ENCODE results near the gene LCE3E.

Gene LCE3E

DNA sequence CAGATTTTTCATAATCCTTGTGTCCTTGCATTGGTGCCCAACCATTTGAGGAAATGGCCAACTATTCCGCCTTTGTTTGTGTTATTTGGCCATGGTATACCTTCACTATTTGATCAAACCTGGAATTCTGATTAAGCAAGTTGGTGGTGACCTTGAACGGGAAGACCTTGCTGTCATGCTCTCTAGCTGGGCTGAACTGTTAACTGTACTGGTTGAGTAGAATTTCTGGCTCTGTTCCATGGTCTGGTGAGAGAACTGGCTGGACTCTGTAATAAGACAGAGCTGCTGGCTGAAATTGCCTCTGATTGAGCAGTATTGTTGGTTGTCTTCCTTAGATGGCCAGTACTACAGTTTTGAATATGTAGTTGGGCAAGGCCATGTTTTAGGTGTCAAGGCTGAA, 30.4 kb upstream of the LCE3E start:
- H3K4me3 ChIP-seq (replicated peaks; ENCODE audit: insufficient read depth, low read length), result no peak overlapping the region
- no peak overlapping the region for H3K27ac ChIP-seq (replicated peaks)
- DNase-seq (ENCODE audit: low read depth in 1 of 2, low spot score in 1 of 2), result no peak
- no peak for TF ChIP-seq POLR2AphosphoS5 (IDR thresholded peaks at IDR 0.05; ENCODE audit: low read depth)
- no peak for TF ChIP-seq CTCF (IDR thresholded peaks at IDR 0.05; ENCODE audit: insufficient read depth, low read length)
- TF ChIP-seq GABPA (IDR thresholded peaks at IDR 0.05; ENCODE audit: low read depth), result no peak
- no peak for TF ChIP-seq SPI1 (IDR thresholded peaks at IDR 0.05; ENCODE audit: borderline replicate concordance, low read depth)
- TF ChIP-seq, protein P1, sequence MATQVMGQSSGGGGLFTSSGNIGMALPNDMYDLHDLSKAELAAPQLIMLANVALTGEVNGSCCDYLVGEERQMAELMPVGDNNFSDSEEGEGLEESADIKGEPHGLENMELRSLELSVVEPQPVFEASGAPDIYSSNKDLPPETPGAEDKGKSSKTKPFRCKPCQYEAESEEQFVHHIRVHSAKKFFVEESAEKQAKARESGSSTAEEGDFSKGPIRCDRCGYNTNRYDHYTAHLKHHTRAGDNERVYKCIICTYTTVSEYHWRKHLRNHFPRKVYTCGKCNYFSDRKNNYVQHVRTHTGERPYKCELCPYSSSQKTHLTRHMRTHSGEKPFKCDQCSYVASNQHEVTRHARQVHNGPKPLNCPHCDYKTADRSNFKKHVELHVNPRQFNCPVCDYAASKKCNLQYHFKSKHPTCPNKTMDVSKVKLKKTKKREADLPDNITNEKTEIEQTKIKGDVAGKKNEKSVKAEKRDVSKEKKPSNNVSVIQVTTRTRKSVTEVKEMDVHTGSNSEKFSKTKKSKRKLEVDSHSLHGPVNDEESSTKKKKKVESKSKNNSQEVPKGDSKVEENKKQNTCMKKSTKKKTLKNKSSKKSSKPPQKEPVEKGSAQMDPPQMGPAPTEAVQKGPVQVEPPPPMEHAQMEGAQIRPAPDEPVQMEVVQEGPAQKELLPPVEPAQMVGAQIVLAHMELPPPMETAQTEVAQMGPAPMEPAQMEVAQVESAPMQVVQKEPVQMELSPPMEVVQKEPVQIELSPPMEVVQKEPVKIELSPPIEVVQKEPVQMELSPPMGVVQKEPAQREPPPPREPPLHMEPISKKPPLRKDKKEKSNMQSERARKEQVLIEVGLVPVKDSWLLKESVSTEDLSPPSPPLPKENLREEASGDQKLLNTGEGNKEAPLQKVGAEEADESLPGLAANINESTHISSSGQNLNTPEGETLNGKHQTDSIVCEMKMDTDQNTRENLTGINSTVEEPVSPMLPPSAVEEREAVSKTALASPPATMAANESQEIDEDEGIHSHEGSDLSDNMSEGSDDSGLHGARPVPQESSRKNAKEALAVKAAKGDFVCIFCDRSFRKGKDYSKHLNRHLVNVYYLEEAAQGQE (IDR thresholded peaks at IDR 0.05; ENCODE audit: insufficient replicate concordance, low read depth), result no peak
- no peaks in the 10 kb centered on the region for H3K27me3 ChIP-seq (ENCODE audit: insufficient read depth, poor library complexity, severe bottlenecking)

DNA sequence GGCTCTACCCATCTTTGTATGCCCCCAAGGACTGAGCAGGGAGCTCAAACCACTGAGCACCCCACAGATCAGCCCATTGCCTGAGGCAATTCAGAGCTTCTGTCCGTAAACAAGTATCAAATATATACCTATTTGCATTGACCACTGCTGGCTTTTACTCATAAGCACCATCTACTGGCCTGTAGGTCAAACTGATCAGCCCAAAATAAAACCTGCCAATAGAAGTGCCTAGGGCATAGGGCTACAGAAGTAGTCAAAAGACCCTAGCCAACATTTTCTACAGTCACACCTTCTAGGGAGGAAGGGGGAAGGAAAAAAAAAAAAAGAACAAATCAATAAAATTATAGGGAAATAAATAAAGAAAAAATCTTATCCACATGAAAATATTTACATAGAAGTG, 19.0 kb upstream of the LCE3E start:
- Histone ChIP-seq H3K4me3 (replicated peaks; ENCODE audit: insufficient read depth, low read length) (no peak overlapping the region), H3K27ac (replicated peaks) (no peak overlapping the region), H3K27me3 (ENCODE audit: insufficient read depth, poor library complexity, severe bottlenecking) (no peaks in the 10 kb centered on the region)
- no peak for DNase-seq (ENCODE audit: low read depth in 1 of 2, low spot score in 1 of 2)
- TF ChIP-seq GABPA (IDR thresholded peaks at IDR 0.05; ENCODE audit: low read depth), result no peak
- TF ChIP-seq, protein P1 (IDR thresholded peaks at IDR 0.05; ENCODE audit: insufficient replicate concordance, low read depth), result no peak
- no peak for TF ChIP-seq POLR2AphosphoS5 (IDR thresholded peaks at IDR 0.05; ENCODE audit: low read depth)

DNA sequence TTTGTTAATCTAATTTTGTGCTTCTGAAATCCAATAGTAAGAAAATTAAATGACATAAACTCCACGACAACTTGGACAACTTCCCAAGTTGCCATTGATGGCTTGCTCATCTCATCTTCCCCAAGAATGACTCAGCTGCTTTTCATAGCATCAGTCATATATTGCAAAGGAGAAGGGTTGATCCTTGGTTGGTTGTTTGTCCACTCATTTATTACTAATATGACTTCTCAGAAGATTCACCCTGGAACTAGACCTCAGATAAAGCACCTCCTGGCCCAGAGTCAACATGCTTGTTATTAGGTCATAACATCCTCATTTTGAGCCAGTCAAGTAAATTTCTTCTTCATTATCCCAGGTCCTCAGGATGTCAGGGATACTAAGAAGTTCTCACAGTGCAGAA, 16.1 kb upstream of the LCE3E start:
- no peak for DNase-seq (ENCODE audit: low read depth in 1 of 2, low spot score in 1 of 2)
- TF ChIP-seq, protein P1 (IDR thresholded peaks at IDR 0.05; ENCODE audit: insufficient replicate concordance, low read depth), result no peak
- TF ChIP-seq POLR2AphosphoS5 (IDR thresholded peaks at IDR 0.05; ENCODE audit: low read depth) (no peak), SPI1 (IDR thresholded peaks at IDR 0.05; ENCODE audit: borderline replicate concordance, low read depth) (no peak), CTCF (IDR thresholded peaks at IDR 0.05; ENCODE audit: insufficient read depth, low read length) (no peak), GABPA (IDR thresholded peaks at IDR 0.05; ENCODE audit: low read depth) (no peak)

DNA sequence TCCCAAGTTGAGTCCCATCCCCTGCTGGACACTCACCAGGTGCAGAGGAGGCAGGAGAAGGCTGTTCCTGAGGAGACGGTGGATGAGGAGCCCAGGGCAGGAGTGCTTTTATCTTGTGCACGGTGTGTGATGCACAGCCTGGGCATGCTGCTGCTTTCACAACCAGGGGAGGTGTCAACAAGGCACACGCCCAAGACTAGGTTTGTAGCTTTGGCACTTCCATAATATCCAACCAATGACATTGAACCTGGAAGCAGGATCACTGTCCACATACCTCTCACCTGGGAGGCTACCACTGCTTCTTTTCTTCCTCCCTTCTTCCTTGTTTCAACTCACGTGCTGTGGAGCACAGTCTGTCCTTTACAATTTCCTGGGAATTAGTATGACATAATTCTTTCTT, 13.9 kb upstream of the LCE3E start, which contains the start of gene LCE3D:
LCE3D (minus strand) TSS at position 84 of the 400 bp plus-strand sequence. CDS start 580 bp downstream, outside the sequence.
- no peak within 1 kb of the TSS for H3K4me3 ChIP-seq (replicated peaks; ENCODE audit: insufficient read depth, low read length)
- TF ChIP-seq CTCF (IDR thresholded peaks at IDR 0.05; ENCODE audit: insufficient read depth, low read length) (no peak), SPI1 (IDR thresholded peaks at IDR 0.05; ENCODE audit: borderline replicate concordance, low read depth) (no peak), POLR2AphosphoS5 (IDR thresholded peaks at IDR 0.05; ENCODE audit: low read depth) (no peak), GABPA (IDR thresholded peaks at IDR 0.05; ENCODE audit: low read depth) (no peak)
- TF ChIP-seq, protein P1 (IDR thresholded peaks at IDR 0.05; ENCODE audit: insufficient replicate concordance, low read depth), result no peak
- DNase-seq (ENCODE audit: low read depth in 1 of 2, low spot score in 1 of 2), result no peak
- no peaks in the 10 kb centered on the region for H3K27me3 ChIP-seq (ENCODE audit: insufficient read depth, poor library complexity, severe bottlenecking)
- H3K27ac ChIP-seq (replicated peaks), result no peak within 1 kb of the TSS

More for the DNA sequence above, 16.1 kb upstream of the LCE3E start:
- Histone ChIP-seq H3K27me3 (ENCODE audit: insufficient read depth, poor library complexity, severe bottlenecking) (no peaks in the 10 kb centered on the region), H3K27ac (replicated peaks) (no peak overlapping the region), H3K4me3 (replicated peaks; ENCODE audit: insufficient read depth, low read length) (no peak overlapping the region)

All from HL-60 (cell line).